Glomerular endothelial cell (primary cell): Measurements from ENCODE around the gene UBTF. TPM values are rescaled to one million over a fixed set of nuclear protein-coding genes. Genes with fewer than 3 reads are reported as not detected.

Source experiments
- DNase-seq: peaks from one replicate; pipeline ENCODE4 v3.0.0-alpha.2; 2011; ENCODE audit warnings: low read depth, low spot score; ENCODE audit errors: extremely low read depth
- total RNA-seq: library from RNA; depleted of rRNA; stranded (reverse); fragments of >200 nt; gene quantifications from 2 replicates; pipeline ENCODE4 v1.2.3, GENCODE V29; 2015

The UBTF gene
- total RNA-seq, 1 donor from 2014 or later = 58.7 TPM

- DNase-seq = no peak
Measured at GRCh38 chr17:44216694-44217093, 2.8 kb downstream of the UBTF start.

GRCh38 chr17:44216173-44216572 lies 3.3 kb downstream of the UBTF start:
- DNase-seq = no peak

- no peak for DNase-seq
Measured at GRCh38 chr17:44214896-44215295, 4.6 kb downstream of the UBTF start.

- no peak for DNase-seq
Measured at GRCh38 chr17:44214230-44214494, 5.3 kb downstream of the UBTF start.

- DNase-seq = no peak
Measured at GRCh38 chr17:44213403-44214229, 5.9 kb downstream of the UBTF start.

GRCh38 chr17:44212507-44213402 lies 6.7 kb downstream of the UBTF start:
- DNase-seq = no peak

- no peak for DNase-seq
Measured at GRCh38 chr17:44211281-44212265, 7.9 kb downstream of the UBTF start.

GRCh38 chr17:44210342-44211192 lies 8.9 kb downstream of the UBTF start:
- DNase-seq = no peak

GRCh38 chr17:44209786-44210341 lies 9.6 kb downstream of the UBTF start:
- DNase-seq = no peak

- no peak for DNase-seq
Measured at GRCh38 chr17:44207743-44208142, 11.7 kb downstream of the UBTF start.

GRCh38 chr17:44207319-44207718 lies 12.2 kb downstream of the UBTF start:
- DNase-seq = no peak

GRCh38 chr17:44206825-44207155 lies 12.7 kb downstream of the UBTF start:
- DNase-seq = no peak

GRCh38 chr17:44205962-44206824 lies 13.3 kb downstream of the UBTF start:
- DNase-seq = no peak

GRCh38 chr17:44204441-44204882 lies 15.0 kb downstream of the UBTF start:
- DNase-seq = no peak

GRCh38 chr17:44203731-44204440 lies 15.6 kb downstream of the UBTF start:
- no peak for DNase-seq

- no peak for DNase-seq
Measured at GRCh38 chr17:44202756-44203155, 16.7 kb downstream of the UBTF start.

GRCh38 chr17:44200478-44201155 lies 18.9 kb downstream of the UBTF start:
- no peak for DNase-seq
